Measurements from ENCODE around the gene MMUT.
"Not testable (repeated sequence)": the region's sequence is repeated elsewhere in the genome, so short reads cannot be mapped to it uniquely, and the experiment has no call there.

The MMUT gene

GRCh38 chr6:49462927-49463611, at the start of gene MMUT, which contains the start of gene CENPQ:
MMUT (minus strand) TSS chr6:49463253; CDS start chr6:49459466, 3,787 bp downstream.
CENPQ (plus strand) TSS chr6:49463370; CDS start chr6:49470177, 6,807 bp downstream.
- DNase-seq (ENCODE audit: low read depth in 2 of 2), result peak; percentile 72 to 74

GRCh38 chr6:49509342-49509741, 46.3 kb upstream of the MMUT start:
- DNase-seq (ENCODE audit: low read depth in 2 of 2), result no peak

GRCh38 chr6:49506569-49507111, 43.6 kb upstream of the MMUT start:
- DNase-seq (ENCODE audit: low read depth in 2 of 2), result no peak

GRCh38 chr6:49504666-49505065, 41.6 kb upstream of the MMUT start:
- no peak for DNase-seq (ENCODE audit: low read depth in 2 of 2)

- no peak for DNase-seq (ENCODE audit: low read depth in 2 of 2)
These were observed 36.6 kb upstream of the MMUT start, which contains the start of gene GLYATL3 for GRCh38 chr6:49499623-49500022. GLYATL3 (plus strand) TSS chr6:49499923; CDS start chr6:49511991, 12,068 bp downstream.

GRCh38 chr6:49499126-49499525, 36.1 kb upstream of the MMUT start:
- no peak for DNase-seq (ENCODE audit: low read depth in 2 of 2)

GRCh38 chr6:49497304-49497703, 34.3 kb upstream of the MMUT start:
- DNase-seq (ENCODE audit: low read depth in 2 of 2), result no peak

- no peak for DNase-seq (ENCODE audit: low read depth in 2 of 2)
These were observed 27.6 kb upstream of the MMUT start for GRCh38 chr6:49490633-49491032.

- DNase-seq (ENCODE audit: low read depth in 2 of 2), result not testable (repeated sequence)
These were observed 20.3 kb upstream of the MMUT start for GRCh38 chr6:49483380-49483779.

- not testable (repeated sequence) for DNase-seq (ENCODE audit: low read depth in 2 of 2)
These were observed 18.8 kb upstream of the MMUT start for GRCh38 chr6:49481846-49482245.

- DNase-seq (ENCODE audit: low read depth in 2 of 2), result no peak
These were observed 16.4 kb upstream of the MMUT start for GRCh38 chr6:49479308-49479970.

- DNase-seq (ENCODE audit: low read depth in 2 of 2), result not testable (repeated sequence)
These were observed 13.5 kb upstream of the MMUT start for GRCh38 chr6:49476564-49476963.

- DNase-seq (ENCODE audit: low read depth in 2 of 2), result no peak
These were observed 5.0 kb upstream of the MMUT start for GRCh38 chr6:49468042-49468441.

GRCh38 chr6:49464691-49465090, 1.6 kb upstream of the MMUT start:
- no peak for DNase-seq (ENCODE audit: low read depth in 2 of 2)

GRCh38 chr6:49463612-49463967, 537 bp upstream of the MMUT start:
- no peak for DNase-seq (ENCODE audit: low read depth in 2 of 2)

GRCh38 chr6:49462599-49462926, 490 bp downstream of the MMUT start:
- no peak for DNase-seq (ENCODE audit: low read depth in 2 of 2)

GRCh38 chr6:49462071-49462470, 982 bp downstream of the MMUT start:
- DNase-seq (ENCODE audit: low read depth in 2 of 2), result no peak

- no peak for DNase-seq (ENCODE audit: low read depth in 2 of 2)
These were observed 5.3 kb downstream of the MMUT start for GRCh38 chr6:49457771-49458170.

GRCh38 chr6:49454787-49455709, 8.0 kb downstream of the MMUT start:
- no peak for DNase-seq (ENCODE audit: low read depth in 2 of 2)

GRCh38 chr6:49453221-49453620, 9.8 kb downstream of the MMUT start:
- DNase-seq (ENCODE audit: low read depth in 2 of 2), result no peak

- DNase-seq (ENCODE audit: low read depth in 2 of 2), result no peak
These were observed 32.2 kb downstream of the MMUT start for GRCh38 chr6:49430866-49431265.

GRCh38 chr6:49430187-49430586, 32.9 kb downstream of the MMUT start:
- DNase-seq (ENCODE audit: low read depth in 2 of 2), result no peak
